Measurements from ENCODE around the gene CNTN4. TPM values are rescaled to one million over a fixed set of nuclear protein-coding genes. Genes with fewer than 3 reads are reported as not detected.

Gene CNTN4
- total RNA-seq, 4 donors from 2014 or later, result 47.7 to 106 (median 83.3) TPM

DNA sequence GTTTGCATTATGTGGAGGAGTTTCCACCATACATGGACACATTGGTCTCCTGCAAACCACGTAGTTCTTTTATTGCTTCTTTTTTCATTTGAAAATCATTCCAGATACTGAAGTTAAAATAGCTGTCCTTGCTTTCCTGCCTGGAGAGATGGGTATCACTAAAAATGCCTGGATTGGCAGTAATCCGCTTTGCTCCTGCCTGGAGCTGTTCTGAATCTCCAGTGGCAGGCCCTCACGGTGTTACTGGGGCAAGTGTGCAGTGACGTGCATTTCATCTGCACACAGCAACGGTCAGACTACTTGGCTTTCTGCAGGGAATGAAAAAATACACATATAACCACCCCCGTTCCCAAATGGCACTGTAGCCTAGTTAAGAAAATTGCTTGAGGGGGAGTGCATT, 738.6 kb downstream of the CNTN4 start:
- TF ChIP-seq, protein P1, sequence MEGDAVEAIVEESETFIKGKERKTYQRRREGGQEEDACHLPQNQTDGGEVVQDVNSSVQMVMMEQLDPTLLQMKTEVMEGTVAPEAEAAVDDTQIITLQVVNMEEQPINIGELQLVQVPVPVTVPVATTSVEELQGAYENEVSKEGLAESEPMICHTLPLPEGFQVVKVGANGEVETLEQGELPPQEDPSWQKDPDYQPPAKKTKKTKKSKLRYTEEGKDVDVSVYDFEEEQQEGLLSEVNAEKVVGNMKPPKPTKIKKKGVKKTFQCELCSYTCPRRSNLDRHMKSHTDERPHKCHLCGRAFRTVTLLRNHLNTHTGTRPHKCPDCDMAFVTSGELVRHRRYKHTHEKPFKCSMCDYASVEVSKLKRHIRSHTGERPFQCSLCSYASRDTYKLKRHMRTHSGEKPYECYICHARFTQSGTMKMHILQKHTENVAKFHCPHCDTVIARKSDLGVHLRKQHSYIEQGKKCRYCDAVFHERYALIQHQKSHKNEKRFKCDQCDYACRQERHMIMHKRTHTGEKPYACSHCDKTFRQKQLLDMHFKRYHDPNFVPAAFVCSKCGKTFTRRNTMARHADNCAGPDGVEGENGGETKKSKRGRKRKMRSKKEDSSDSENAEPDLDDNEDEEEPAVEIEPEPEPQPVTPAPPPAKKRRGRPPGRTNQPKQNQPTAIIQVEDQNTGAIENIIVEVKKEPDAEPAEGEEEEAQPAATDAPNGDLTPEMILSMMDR (IDR thresholded peaks at IDR 0.05), result no peak
- TF ChIP-seq EP300 (IDR thresholded peaks at IDR 0.05), result no peak
- TF ChIP-seq POLR2A (IDR thresholded peaks at IDR 0.05), result no peak
- H3K9me3 ChIP-seq, result no peaks in the 10 kb centered on the region
- WGBS, 2 donors, result 58 to 64% methylated on average over 6 of the region's 6 CpGs
- no peaks in the 10 kb centered on the region for H3K36me3 ChIP-seq
- no peaks in the 10 kb centered on the region for H3K4me1 ChIP-seq
- no peak for DNase-seq (ENCODE audit: low spot score in 2 of 2)
- H3K27ac ChIP-seq, result no peak overlapping the region
- H3K4me3 ChIP-seq, result no peak overlapping the region
- H3K27me3 ChIP-seq, result no peaks in the 10 kb centered on the region

DNA sequence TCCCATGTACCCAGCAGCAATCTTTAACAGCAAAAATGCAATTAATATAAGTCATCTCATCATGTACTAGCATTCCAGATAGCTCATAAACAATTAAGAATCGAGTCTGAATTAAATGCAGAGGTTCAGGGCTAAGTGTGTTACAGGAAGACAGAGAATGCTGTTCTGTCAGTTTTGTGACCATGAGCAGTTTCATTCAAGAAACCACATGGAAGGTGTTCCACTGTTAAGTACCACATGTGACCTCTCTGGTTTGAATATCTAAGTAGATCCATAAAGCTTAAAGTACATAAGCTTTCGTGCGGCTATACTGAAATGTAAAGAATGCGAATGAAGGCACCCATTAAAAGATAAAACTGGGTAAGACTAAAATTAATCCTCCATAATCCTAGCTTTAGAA, 739.2 kb downstream of the CNTN4 start:
- DNase-seq (ENCODE audit: low spot score in 2 of 2), result no peak
- Histone ChIP-seq H3K27me3 (no peaks in the 10 kb centered on the region), H3K9me3 (no peaks in the 10 kb centered on the region), H3K4me3 (no peak overlapping the region), H3K4me1 (no peaks in the 10 kb centered on the region), H3K36me3 (no peaks in the 10 kb centered on the region), H3K27ac (no peak overlapping the region)
- TF ChIP-seq EP300 (IDR thresholded peaks at IDR 0.05), result no peak
- TF ChIP-seq, protein P1 (IDR thresholded peaks at IDR 0.05), result no peak
- TF ChIP-seq POLR2A (IDR thresholded peaks at IDR 0.05), result no peak
- WGBS, 2 donors, result 81 to 84% methylated on average over 4 of the region's 4 CpGs

DNA sequence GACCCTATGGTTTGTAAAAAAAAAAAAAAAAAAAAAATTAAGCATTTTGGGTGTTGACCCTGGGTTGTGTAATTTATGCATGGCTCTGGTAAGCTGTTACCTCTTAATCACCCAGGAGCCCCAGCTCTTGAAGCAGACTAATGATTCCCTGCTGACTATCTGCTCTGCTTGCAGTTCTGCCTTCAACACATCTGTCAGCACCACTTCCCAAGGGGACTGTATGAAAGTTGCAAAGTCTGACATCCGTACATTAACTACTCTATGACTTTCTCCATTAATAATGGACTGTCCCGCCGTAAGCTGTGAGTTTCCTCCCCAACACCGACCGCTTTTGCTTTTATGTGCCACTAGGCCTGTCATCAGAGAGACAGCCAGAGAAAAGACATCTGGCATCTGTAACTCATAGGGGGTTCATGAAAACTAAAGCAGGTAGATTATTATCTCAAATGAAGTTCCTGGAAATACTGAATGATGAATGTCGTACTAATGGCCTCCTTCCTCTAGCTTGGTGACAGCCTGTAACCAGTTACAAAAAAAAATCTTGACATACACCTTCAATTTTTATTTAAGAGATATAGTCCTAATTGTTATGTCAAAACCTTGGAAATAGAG, 740.0 kb downstream of the CNTN4 start:
- H3K4me3 ChIP-seq, result no peak overlapping the region
- TF ChIP-seq, protein P1 (IDR thresholded peaks at IDR 0.05), result no peak
- TF ChIP-seq EP300 (IDR thresholded peaks at IDR 0.05) (no peak), POLR2A (IDR thresholded peaks at IDR 0.05) (no peak)
- WGBS, 2 donors, result 86 to 90% methylated on average over 6 of the region's 6 CpGs
- no peaks in the 10 kb centered on the region for H3K4me1 ChIP-seq
- DNase-seq (ENCODE audit: low spot score in 2 of 2), result no peak
- no peak overlapping the region for H3K27ac ChIP-seq
- no peaks in the 10 kb centered on the region for H3K9me3 ChIP-seq
- no peaks in the 10 kb centered on the region for H3K36me3 ChIP-seq
- H3K27me3 ChIP-seq, result no peaks in the 10 kb centered on the region

DNA sequence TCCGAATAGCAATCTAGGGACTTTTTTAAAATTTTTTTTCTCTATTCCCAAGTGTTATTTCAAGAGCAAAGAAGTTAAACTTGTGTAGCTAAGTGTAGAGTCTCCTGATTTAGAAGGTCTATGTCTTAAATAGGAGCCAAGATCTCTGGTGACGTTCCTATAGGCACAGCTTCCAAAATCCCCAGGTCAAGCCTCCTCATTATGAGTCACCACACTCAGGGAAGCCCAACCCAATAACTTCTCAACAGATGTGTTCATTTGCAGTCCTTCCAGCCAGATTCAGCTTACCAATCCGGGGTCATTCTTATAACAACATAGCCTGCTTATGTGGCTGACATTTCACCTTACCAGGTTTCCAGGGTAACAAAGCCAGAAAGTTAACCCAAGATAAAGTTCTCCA, 741.2 kb downstream of the CNTN4 start:
- 56 to 63% methylated on average over 3 of the region's 3 CpGs for WGBS, 2 donors
- H3K27ac ChIP-seq, result no peak overlapping the region
- no peak for TF ChIP-seq EP300 (IDR thresholded peaks at IDR 0.05)
- no peaks in the 10 kb centered on the region for H3K36me3 ChIP-seq
- no peaks in the 10 kb centered on the region for H3K4me1 ChIP-seq
- DNase-seq (ENCODE audit: low spot score in 2 of 2), result no peak
- H3K27me3 ChIP-seq, result no peaks in the 10 kb centered on the region
- H3K4me3 ChIP-seq, result no peak overlapping the region
- H3K9me3 ChIP-seq, result no peaks in the 10 kb centered on the region

DNA sequence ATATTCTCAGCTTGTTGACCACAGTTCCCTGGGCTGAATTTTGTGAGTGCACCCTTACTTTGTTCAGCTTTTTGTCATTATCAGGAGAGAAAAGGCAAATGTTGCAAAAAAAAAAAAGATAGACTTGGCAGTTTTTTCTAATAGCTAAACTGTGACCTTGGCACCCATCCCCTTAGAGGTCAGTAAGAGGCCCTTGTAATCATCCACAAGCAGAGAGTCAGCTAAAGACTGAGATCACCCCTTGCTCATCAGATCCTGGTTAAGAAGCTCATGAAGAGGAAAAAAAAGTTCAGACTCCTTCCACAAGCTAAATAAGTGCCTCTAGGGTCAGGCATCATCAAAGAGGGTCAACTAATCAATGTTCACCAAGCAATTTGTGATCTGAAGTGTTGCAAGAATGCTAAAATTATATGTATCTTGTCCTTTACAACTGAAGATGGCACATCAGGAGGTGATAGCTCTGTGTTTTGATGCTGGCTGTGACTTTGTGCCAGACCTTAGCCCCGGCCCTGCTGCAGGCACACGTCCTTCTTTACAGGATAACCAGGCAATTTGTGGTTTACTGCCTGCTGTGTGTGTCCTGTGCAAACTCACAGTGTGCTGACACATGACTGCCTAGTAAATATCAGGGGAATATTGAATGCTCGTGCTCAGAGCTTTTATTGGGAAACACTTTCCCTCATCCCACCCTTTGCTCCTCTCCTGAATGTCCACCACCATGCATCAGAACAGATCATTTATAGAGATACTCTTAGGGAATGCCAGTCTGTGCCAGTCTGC, 748.6 kb downstream of the CNTN4 start:
- no peak for TF ChIP-seq EP300 (IDR thresholded peaks at IDR 0.05)
- TF ChIP-seq, protein P1 (IDR thresholded peaks at IDR 0.05), result no peak
- TF ChIP-seq POLR2A (IDR thresholded peaks at IDR 0.05), result no peak
- Histone ChIP-seq H3K27me3 (no peaks in the 10 kb centered on the region), H3K27ac (peak overlapping the region in 2 of 4 donors; percentile 29 to 36), H3K4me3 (no peak overlapping the region), H3K36me3 (no peaks in the 10 kb centered on the region), H3K4me1 (peaks cover 0 to 20% (median 4%) of the 10 kb centered on the region in 4 donors), H3K9me3 (no peaks in the 10 kb centered on the region)
- peak in 1 of 2 donors; percentile 35 for DNase-seq (ENCODE audit: low spot score in 2 of 2)
- WGBS, 2 donors, result 56 to 77% methylated on average over 3 of the region's 3 CpGs

Data from tibial nerve (tissue), 4 donors.